Fibroblast of mammary gland (primary cell): ENCODE results near the gene FTL.
A peak's percentile ranks its signal among the peaks of the same experiment; 100 is the strongest.

Experiments
- DNase-seq: peaks from one replicate; pipeline ENCODE4 v3.0.0-alpha.2; 2010; ENCODE audit warnings: low read depth
- H3K4me3 ChIP-seq: 2 replicates; pipeline ENCODE4 v1.5.1; 2011; ENCODE audit warnings: low read depth, mild to moderate bottlenecking, low read length, moderate library complexity; ENCODE audit not compliant: control insufficient read depth
- CTCF ChIP-seq: conservative IDR thresholded peaks from 2 replicates; pipeline ENCODE4 v1.5.1; 2011; ENCODE audit warnings: low read depth, low read length, inconsistent platforms; ENCODE audit not compliant: control insufficient read depth, insufficient read depth

FTL gene

DNA sequence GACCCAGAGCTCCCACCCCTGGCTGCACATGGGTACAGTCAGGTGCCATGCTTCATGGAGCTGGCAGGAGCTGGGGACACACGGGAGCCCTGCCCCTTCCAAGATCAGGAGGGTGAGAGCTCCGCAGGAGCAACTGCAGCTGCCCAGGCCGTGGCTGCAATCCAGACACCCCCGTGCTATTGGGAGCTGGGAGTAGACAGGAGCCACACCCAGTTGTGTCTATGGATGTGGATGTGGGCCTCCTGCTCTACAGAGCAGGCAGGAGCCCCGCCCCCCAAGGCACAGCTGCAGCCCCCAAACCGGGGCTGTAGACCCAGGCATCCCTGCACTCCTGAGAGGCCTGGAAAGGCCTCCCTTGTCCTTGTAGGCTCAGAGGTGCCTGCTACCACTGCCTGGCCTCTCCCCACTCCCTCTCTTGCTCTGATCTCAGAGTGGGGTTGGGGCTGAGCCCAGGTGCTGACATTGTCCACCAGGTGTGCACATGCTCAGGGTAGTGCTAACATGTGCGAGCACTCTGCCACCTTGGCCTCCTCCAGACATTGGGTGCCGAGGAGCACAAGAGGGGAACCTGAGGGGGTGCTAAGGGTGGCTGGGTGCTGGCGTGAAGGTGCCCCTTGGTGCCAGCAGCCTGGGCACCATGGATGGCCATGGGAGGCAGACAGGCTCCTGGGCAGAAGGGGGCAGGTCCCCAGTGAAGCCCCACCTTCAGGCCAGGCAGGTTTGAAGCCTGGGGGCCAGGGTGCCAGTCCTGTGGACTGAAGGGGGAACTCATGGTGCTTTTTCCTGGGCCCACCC is 18.4 kb upstream of the FTL start:
- H3K4me3 ChIP-seq: no peak overlapping the region
- DNase-seq: no peak

DNA sequence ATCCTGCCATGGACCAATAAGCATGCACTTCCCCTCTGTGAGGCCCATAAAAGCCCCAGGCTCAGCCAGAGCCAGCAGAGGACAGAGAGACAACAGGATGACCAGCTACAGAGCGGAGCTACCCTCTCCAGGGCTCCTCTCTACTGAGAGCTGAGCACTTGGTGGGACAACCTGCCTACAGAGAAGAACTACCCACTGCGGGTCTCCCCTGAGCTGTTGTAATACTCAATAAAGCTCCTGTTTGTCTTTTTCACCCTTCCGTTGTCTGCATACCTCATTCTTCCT is 17.9 kb upstream of the FTL start:
- no peak for DNase-seq
- TF ChIP-seq CTCF: no peak
- no peak overlapping the region for H3K4me3 ChIP-seq

More for the DNA sequence above, 18.4 kb upstream of the FTL start:
- TF ChIP-seq CTCF: no peak

GRCh38 chr19:48950159-48950558 is 14.9 kb upstream of the FTL start:
- no peak for TF ChIP-seq CTCF
- DNase-seq: no peak
- H3K4me3 ChIP-seq: no peak overlapping the region

DNA sequence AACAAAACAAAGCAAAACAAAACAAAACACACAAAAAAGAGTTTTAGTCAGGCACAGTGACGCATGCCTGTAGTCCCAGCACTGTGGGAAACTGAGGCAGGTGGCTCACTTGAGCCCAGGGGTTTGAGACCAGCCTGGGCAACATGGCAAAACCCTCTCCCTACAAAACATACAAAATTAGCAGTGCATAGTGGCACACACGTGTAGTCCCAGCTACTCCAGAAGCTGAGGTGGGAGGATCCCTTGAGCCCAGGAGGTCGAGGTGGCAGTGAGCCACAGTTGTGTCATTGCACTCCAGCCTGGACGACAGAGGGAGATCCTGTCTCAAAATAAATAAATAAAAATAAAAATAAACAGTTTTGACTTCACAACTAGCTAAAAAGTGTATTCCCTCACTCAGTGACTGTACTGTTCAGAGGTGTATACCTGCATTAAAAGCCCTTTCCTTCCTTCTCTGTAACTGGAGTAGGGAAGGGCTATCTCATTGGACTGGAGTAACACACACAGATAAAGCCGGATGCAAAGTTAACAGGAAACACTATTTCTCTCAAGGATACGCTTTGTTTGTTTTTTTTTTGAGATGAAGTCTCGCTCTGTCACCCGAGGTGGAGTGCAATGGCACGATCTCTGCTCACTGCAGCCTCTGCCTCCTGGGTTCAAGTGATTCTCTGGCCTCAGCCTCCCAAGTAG is 14.1 kb upstream of the FTL start:
- H3K4me3 ChIP-seq: no peak overlapping the region
- no peak for TF ChIP-seq CTCF
- no peak for DNase-seq

DNA sequence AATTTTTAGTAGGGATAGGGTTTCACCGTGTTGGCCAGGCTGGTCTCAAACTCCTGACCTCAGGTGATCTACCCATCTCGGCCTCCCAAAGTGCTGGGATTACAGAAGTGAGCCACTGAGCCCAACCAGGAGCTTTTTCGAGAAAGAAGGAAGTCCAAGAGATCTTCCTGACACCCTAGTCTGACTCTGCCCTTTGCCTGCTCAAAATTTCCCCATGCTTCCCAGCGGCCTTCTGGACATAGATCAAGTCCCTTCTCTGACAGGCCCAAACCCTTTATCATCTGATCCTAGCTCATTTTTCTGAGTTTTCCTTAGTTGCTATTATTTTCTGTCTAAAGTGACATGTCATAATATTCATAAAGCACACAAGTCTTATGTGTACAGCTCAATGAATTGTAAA is 12.0 kb upstream of the FTL start:
- no peak for TF ChIP-seq CTCF
- no peak for DNase-seq

GRCh38 chr19:48953990-48954594 is 11.0 kb upstream of the FTL start:
- H3K4me3 ChIP-seq: peak overlapping the region; percentile 50
- no peak for TF ChIP-seq CTCF
- DNase-seq: no peak

More for the DNA sequence above, 12.0 kb upstream of the FTL start:
- no peak overlapping the region for H3K4me3 ChIP-seq
